Testis (tissue), 3 donors: Measurements from ENCODE around the gene UBTF. TPM values are rescaled to one million over a fixed set of nuclear protein-coding genes. Genes with fewer than 3 reads are reported as not detected.

Source experiments
- DNase-seq: peaks from one replicate; pipeline ENCODE4 v3.0.0-alpha.2; 2019
- H3K27ac ChIP-seq, 2 donors: fragments of 200-600 bp; sonication (generic); one replicate each; pipeline ENCODE4 v1.5.1; 2019
- H3K27me3 ChIP-seq: fragments of 200-600 bp; sonication (generic); one replicate; pipeline ENCODE4 v1.5.1; 2019
- H3K36me3 ChIP-seq: fragments of 200-600 bp; sonication (generic); one replicate; pipeline ENCODE4 v1.5.1; 2017; ENCODE audit warnings: low read depth; ENCODE audit errors: missing control alignments
- H3K4me1 ChIP-seq: fragments of 200-600 bp; sonication (generic); one replicate; pipeline ENCODE4 v1.5.1; 2019
- H3K4me3 ChIP-seq, 2 donors: fragments of 200-600 bp; sonication (generic); one replicate each; pipeline ENCODE4 v1.5.1; 2017 to 2019
- H3K9me3 ChIP-seq: fragments of 200-600 bp; sonication (generic); one replicate; pipeline ENCODE4 v1.5.1; 2017
- CTCF ChIP-seq, 3 experiments: fragments of 450-650 bp in 2 of 3; fragments of 200-600 bp in 1 of 3; sonication (generic) in 1 of 3; IDR thresholded peaks; one replicate each; pipeline ENCODE4 v1.5.1; 2016 to 2019; ENCODE audit warnings: antibody characterized with exemption in 3 of 3, mild to moderate bottlenecking in 2 of 3, moderate library complexity in 1 of 3
- POLR2A ChIP-seq: fragments of 450-650 bp; IDR thresholded peaks from one replicate; pipeline ENCODE4 v1.6.1; 2017; ENCODE audit warnings: antibody characterized with exemption, mild to moderate bottlenecking, moderate library complexity
- WGBS, 2 donors: methylation state at CpG; one replicate each; pipeline ENCODE4 v1.1.5; 2018; 5-methylcytosine and 5-hydroxymethylcytosine counted together
- intact Hi-C: fragments of 100-400 bp; cut with DNase I; formaldehyde crosslinking; loops from one replicate; pipeline ENCODE4 v1.15.1; 2023; ENCODE audit warnings: low total_unique reads
- polyA plus RNA-seq: library from polyadenylated mRNA; stranded (reverse); fragments of 350-450 nt; fragmentation: Illumina TruSeq; extraction: RNeasy Lipid Tissue Mini Kit (QIAGEN cat#74804); gene quantifications from one replicate; pipeline ENCODE4 v1.2.3, GENCODE V29; 2014; ENCODE audit warnings: low read depth, low replicate concordance; ENCODE audit not compliant: insufficient read depth
- total RNA-seq, 2 donors: library from RNA; depleted of rRNA; stranded (reverse); fragments of >200 nt; gene quantifications; one replicate each; pipeline ENCODE4 v1.2.3, GENCODE V29; 2016

The UBTF gene
- total and polyA plus RNA-seq, 3 donors from 2014 or later = 54.2 to 78.7 (median 69.6) TPM

- Histone ChIP-seq H3K4me1 (no peaks in the 10 kb centered on the region), H3K9me3 (no peaks in the 10 kb centered on the region), H3K36me3 (no peaks in the 10 kb centered on the region), H3K27ac (no peak overlapping the region), H3K4me3 (no peak overlapping the region), H3K27me3 (no peaks in the 10 kb centered on the region)
- 77% methylated on average over 10 of the region's 10 CpGs for WGBS, 2 donors
- intact Hi-C loops = no loop called here
- no peak for DNase-seq
- TF ChIP-seq POLR2A (no peak), CTCF (IDR thresholded peaks at IDR 0.05) (no peak)
Measured at GRCh38 chr17:44254361-44255095, 35.1 kb upstream of the UBTF start.

GRCh38 chr17:44253006-44253405, 33.5 kb upstream of the UBTF start:
- Histone ChIP-seq H3K27ac (no peak overlapping the region), H3K4me3 (no peak overlapping the region), H3K9me3 (no peaks in the 10 kb centered on the region), H3K27me3 (no peaks in the 10 kb centered on the region), H3K4me1 (peaks cover 4% of the 10 kb centered on the region), H3K36me3 (no peaks in the 10 kb centered on the region)
- no peak for TF ChIP-seq POLR2A
- no peak for TF ChIP-seq CTCF (IDR thresholded peaks at IDR 0.05)
- intact Hi-C loops = no loop called here
- 92 to 97% methylated on average over 13 to 14 of the region's 14 CpGs for WGBS, 2 donors
- no peak for DNase-seq

DNA sequence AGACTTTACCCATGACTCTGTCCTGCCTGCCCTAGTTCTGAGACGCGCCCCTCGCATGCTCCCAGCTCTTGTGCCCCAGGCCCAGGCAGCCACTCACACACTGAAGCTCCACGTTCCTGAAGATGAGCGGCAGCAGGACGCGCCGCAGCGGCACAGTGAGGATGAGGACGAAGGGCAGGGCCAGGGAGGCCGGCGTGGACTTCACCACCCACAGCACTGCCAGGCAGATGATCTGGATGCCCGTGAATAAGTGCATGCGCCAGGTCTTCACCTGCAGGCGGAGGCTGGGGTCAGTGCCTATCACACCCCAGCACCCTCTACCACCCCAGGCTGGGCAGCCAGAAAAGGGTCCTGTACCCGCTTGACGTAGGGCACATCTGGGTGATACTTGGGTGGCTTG, 31.6 kb upstream of the UBTF start:
- Histone ChIP-seq H3K36me3 (no peaks in the 10 kb centered on the region), H3K4me3 (no peak overlapping the region), H3K27ac (no peak overlapping the region), H3K4me1 (peaks cover 23% of the 10 kb centered on the region), H3K27me3 (no peaks in the 10 kb centered on the region), H3K9me3 (no peaks in the 10 kb centered on the region)
- WGBS, 2 donors = 94 to 96% methylated on average over 13 to 17 of the region's 17 CpGs
- DNase-seq = no peak
- TF ChIP-seq CTCF (IDR thresholded peaks at IDR 0.05) (no peak), POLR2A (no peak)
- intact Hi-C loops = no loop called here

DNA sequence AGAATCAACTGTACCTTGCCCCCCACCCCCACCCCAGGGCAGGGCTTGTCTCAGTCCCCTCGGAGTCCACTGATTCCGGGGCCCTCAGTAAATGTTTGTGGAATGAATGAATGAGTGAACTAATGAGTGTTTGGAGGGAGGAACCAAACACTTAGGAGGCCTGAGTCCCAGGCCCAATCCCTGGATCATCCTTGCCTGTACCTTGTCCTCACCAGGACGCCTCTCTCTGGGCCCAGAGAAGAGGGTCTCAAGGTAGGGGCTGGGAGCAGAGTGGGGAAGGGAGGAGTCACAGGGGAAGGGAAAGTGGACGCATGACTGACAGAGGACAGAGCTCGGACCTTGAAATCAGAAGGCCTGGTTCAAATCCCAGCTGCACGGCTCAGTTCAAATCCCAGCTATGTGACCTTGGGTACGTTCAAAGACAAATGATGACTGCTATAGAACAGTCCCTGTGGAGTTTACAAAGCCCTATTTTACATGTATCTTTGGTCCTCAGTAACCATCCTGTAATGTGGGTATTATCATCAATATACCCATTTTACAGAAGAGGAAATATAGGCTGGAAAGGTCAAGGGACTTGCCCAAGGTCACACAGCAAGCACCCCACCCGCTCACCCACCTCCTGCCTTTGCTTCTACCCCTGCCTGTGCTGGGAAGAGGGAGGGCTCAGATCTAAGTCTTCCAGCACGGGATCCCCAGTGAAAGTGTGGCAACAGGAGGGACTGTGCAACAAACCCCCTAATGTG, 30.2 kb upstream of the UBTF start:
- H3K27me3 ChIP-seq = no peaks in the 10 kb centered on the region

More for the DNA sequence above, 30.2 kb upstream of the UBTF start:
- DNase-seq = no peak
- no peak for TF ChIP-seq CTCF (IDR thresholded peaks at IDR 0.05)
- no peak for TF ChIP-seq POLR2A
- Histone ChIP-seq H3K36me3 (no peaks in the 10 kb centered on the region), H3K27ac (no peak overlapping the region), H3K4me1 (peaks cover 27% of the 10 kb centered on the region), H3K9me3 (no peaks in the 10 kb centered on the region), H3K4me3 (no peak overlapping the region)
- intact Hi-C loops = no loop called here
- 76 to 80% methylated on average over 6 to 9 of the region's 9 CpGs for WGBS, 2 donors
